Ishikawa (cell line): ENCODE measurements around the gene TTLL12.

Experiments
- CEBPB ChIP-seq: IDR thresholded peaks from 2 replicates; pipeline ENCODE4 v1.6.1; 2012
- CREB1 ChIP-seq: IDR thresholded peaks from 2 replicates; pipeline ENCODE4 v1.6.1; 2012; ENCODE audit warnings: low read depth
- EGR1 ChIP-seq: IDR thresholded peaks from 2 replicates; pipeline ENCODE4 v1.6.1; 2012
- EP300 ChIP-seq: IDR thresholded peaks from 2 replicates; pipeline ENCODE4 v1.6.1; 2012; ENCODE audit warnings: borderline replicate concordance
- FOXM1 ChIP-seq: IDR thresholded peaks from 2 replicates; pipeline ENCODE4 v1.6.1; 2012; ENCODE audit warnings: low read depth, borderline replicate concordance
- MAX ChIP-seq: IDR thresholded peaks from 2 replicates; pipeline ENCODE4 v1.6.1; 2012
- NFIC ChIP-seq: IDR thresholded peaks from 2 replicates; pipeline ENCODE4 v1.6.1; 2012
- RAD21 ChIP-seq: IDR thresholded peaks from 2 replicates; pipeline ENCODE4 v1.6.1; 2012; ENCODE audit warnings: low read depth
- REST ChIP-seq: IDR thresholded peaks from 2 replicates; pipeline ENCODE4 v1.6.1; 2012; ENCODE audit warnings: low read depth, mild to moderate bottlenecking
- TAF1 ChIP-seq: IDR thresholded peaks from 2 replicates; pipeline ENCODE4 v1.6.1; 2012; ENCODE audit warnings: low read depth, mild to moderate bottlenecking
- TCF12 ChIP-seq: IDR thresholded peaks from 2 replicates; pipeline ENCODE4 v1.6.1; 2012; ENCODE audit warnings: low read depth
- TEAD4 ChIP-seq: IDR thresholded peaks from 2 replicates; pipeline ENCODE4 v1.6.1; 2012
- YY1 ChIP-seq: IDR thresholded peaks from 2 replicates; pipeline ENCODE4 v1.6.1; 2012; ENCODE audit warnings: low read depth
- ZBTB7A ChIP-seq: IDR thresholded peaks from 2 replicates; pipeline ENCODE4 v1.6.1; 2012; ENCODE audit warnings: low read depth
- TF ChIP-seq, protein P1 (sequence below): IDR thresholded peaks from 2 replicates; pipeline ENCODE4 v1.6.1; 2012

TTLL12 gene

GRCh38 chr22:43220625-43221380 lies 33.9 kb upstream of the TTLL12 start:
- TF ChIP-seq, protein P1, sequence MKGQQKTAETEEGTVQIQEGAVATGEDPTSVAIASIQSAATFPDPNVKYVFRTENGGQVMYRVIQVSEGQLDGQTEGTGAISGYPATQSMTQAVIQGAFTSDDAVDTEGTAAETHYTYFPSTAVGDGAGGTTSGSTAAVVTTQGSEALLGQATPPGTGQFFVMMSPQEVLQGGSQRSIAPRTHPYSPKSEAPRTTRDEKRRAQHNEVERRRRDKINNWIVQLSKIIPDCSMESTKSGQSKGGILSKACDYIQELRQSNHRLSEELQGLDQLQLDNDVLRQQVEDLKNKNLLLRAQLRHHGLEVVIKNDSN = no peak
- TF ChIP-seq FOXM1 (no peak), EGR1 (no peak), EP300 (no peak), TCF12 (no peak), TEAD4 (no peak), NFIC (no peak), ZBTB7A (no peak), REST (no peak), YY1 (no peak), RAD21 (no peak), CEBPB (no peak), CREB1 (no peak), TAF1 (no peak), MAX (no peak)

GRCh38 chr22:43218786-43219185 lies 31.9 kb upstream of the TTLL12 start:
- TF ChIP-seq RAD21 = no peak
- TF ChIP-seq TAF1 = no peak
- TF ChIP-seq CEBPB = no peak
- TF ChIP-seq REST = no peak
- TF ChIP-seq NFIC = no peak
- no peak for TF ChIP-seq YY1
- TF ChIP-seq EGR1 = no peak

DNA sequence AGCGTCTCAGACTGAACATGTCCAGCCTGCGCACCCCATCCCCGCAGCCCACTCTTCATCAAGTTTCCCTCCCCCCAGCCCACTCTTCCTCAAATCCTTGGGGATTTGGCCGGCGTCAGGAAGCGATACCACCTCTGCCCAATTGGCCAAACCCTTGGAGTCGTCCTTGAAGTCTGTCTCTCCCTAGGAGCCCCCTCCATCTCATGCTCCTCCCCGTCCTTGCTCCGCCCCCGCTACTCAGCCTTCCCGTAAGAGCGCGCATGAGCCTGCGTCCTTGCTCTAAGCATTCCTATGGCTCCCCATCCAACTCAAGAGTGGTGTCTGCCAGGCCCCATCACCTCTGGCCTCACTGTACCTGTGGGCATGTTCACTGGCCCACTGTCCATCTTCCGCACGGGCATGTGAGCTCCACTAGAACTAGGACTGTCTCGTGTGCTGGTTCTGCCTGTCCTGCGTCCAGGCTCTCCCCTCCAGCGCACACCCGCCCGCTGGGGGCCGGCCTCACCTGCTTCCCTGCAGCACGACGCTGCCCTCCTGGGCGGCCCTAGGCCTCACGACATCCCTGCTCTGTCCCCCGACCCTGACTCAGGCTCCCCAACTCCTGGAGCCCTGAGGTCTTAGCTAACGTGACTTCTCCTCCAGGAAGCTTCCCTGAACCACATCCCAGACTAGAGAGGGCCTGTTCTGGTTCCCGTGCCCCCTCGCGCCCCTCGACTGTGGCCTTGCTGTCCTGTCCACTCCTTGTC lies 30.5 kb upstream of the TTLL12 start:
- TF ChIP-seq FOXM1 = no peak
- TF ChIP-seq CEBPB = no peak
- TF ChIP-seq TCF12 = no peak
- TF ChIP-seq EGR1 = no peak

- TF ChIP-seq RAD21 (no peak), ZBTB7A (no peak), TCF12 (no peak), EGR1 (no peak), CREB1 (no peak), FOXM1 (no peak), EP300 (no peak), TAF1 (no peak)
Observed at GRCh38 chr22:43216738-43217137, 29.8 kb upstream of the TTLL12 start.

DNA sequence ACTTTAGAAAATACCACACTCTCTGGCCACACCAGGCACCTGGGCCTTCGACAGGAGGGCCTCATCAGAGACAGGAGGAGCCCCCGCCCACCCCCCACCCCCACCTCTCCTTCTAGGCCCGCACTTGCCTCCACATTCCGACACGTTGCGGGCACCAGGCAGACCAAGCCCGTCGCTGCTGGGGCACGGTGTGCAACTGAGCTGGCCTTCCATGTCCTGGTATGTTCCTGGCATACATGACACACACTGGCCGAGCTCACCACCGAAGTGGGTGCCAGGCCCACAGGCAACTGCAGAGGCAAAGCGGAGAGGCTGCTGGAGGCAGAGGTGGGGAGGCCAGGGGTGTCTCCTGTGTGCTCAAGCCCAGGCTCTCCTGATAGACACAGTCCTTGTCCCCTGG lies 27.0 kb upstream of the TTLL12 start:
- TF ChIP-seq MAX (no peak), EP300 (no peak), NFIC (no peak), RAD21 (no peak), TAF1 (no peak), TCF12 (no peak), FOXM1 (no peak), CREB1 (no peak), CEBPB (no peak)

DNA sequence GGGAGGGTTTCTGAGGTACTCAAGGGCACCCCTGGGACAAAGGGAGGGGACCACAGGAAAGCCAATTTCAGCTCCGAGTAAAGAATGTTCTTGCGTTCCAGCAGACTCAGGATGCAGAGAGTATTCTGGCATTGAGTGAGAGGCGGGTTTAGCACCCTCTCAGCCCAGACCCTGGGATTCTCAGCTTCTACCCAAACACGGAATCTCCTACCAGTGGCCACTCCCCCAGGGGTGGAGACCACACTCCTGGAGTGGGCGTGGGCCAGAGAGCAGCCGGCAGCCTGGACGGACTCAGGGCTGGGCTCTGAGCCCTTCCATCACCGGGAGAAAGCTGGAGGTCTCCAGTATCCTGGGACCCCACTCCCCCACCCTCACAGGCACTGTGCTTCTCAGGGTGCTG lies 26.1 kb upstream of the TTLL12 start:
- TF ChIP-seq CREB1 (no peak), CEBPB (no peak), EP300 (no peak), NFIC (no peak), YY1 (no peak), MAX (no peak), TAF1 (no peak), TCF12 (no peak), EGR1 (no peak), TEAD4 (no peak), RAD21 (no peak)
- TF ChIP-seq, protein P1 = no peak
